Measurements from ENCODE around the gene SPSB2.

DNA sequence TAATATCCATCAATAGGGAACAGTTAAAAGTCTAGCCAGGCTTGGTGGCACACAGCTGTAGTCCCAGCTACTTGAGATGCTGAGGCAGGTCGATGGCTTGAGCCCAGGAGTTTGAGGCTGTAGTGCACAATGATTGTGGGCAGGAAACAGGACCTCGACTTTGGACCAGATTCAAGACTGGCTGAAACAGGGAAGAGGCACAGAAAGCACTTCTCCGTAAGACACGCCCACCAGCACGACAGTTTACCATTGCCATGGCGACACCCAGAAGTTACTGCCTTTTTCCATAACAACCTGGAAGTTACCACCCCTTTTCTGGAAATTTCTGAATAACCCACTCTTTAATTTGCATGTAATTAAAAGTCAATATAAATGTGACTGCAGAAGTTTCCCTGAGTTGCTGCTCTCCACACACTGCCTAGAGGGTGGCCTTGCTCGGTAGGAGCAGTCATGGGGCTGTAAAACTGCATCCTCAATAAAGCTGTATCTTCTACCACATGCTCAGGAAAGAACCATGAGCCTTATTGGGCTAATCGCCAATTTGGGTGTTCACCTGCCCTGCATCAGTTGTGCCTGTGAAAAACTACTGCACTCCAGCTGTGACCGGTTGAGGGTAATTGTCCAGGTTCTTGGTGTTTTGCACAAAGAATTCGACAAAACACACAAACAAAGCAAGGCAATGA is 26.9 kb upstream of the SPSB2 start:
- TF ChIP-seq, protein P1, sequence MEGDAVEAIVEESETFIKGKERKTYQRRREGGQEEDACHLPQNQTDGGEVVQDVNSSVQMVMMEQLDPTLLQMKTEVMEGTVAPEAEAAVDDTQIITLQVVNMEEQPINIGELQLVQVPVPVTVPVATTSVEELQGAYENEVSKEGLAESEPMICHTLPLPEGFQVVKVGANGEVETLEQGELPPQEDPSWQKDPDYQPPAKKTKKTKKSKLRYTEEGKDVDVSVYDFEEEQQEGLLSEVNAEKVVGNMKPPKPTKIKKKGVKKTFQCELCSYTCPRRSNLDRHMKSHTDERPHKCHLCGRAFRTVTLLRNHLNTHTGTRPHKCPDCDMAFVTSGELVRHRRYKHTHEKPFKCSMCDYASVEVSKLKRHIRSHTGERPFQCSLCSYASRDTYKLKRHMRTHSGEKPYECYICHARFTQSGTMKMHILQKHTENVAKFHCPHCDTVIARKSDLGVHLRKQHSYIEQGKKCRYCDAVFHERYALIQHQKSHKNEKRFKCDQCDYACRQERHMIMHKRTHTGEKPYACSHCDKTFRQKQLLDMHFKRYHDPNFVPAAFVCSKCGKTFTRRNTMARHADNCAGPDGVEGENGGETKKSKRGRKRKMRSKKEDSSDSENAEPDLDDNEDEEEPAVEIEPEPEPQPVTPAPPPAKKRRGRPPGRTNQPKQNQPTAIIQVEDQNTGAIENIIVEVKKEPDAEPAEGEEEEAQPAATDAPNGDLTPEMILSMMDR (IDR thresholded peaks at IDR 0.05): no peak
- TF ChIP-seq POLR2A (IDR thresholded peaks at IDR 0.05): no peak
